ENCODE measurements around the gene NEURL3.

- TF ChIP-seq POLR2AphosphoS5 (IDR thresholded peaks at IDR 0.05; ENCODE audit: low read depth, low read length) (no peak), POLR2A (IDR thresholded peaks at IDR 0.05; ENCODE audit: low read depth, low read length) (no peak), TAF1 (IDR thresholded peaks at IDR 0.05; ENCODE audit: borderline replicate concordance, low read depth, low read length) (no peak)
Measured at GRCh38 chr2:96505231-96505889, at the start of gene NEURL3.

Data from GM12892 (cell line).